Superior temporal gyrus (tissue), 1 donor: ENCODE results near the gene PITPNC1.

ENCODE experiments used
- DNase-seq: peaks from one replicate; pipeline ENCODE4 v3.0.0-alpha.2; 2016; ENCODE audit errors: extremely low spot score

PITPNC1 gene

GRCh38 chr17:67548693-67549092 is 171.6 kb downstream of the PITPNC1 start:
- no peak for DNase-seq

DNA sequence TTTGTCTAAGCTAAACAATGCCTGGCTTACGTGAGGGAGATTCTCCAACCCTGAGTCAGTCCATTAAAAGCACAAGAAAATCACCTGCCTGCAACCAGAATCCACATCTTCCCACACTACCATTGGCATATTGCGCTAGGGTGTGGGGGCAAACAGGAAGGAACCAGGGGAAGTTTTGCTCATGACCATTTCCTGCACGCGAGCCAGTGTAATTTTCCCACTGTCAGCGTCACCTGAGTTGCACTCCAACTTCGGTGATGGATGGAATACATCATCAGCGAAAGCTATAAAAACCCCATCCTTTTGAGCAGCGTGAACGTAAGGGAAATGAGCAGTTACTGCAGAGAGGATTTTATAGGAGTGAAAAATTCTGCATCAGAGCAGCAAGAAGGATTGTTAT is 172.7 kb downstream of the PITPNC1 start:
- DNase-seq: no peak

- no peak for DNase-seq
These were observed 177.6 kb downstream of the PITPNC1 start for GRCh38 chr17:67554634-67555033.

- no peak for DNase-seq
These were observed 178.8 kb downstream of the PITPNC1 start for GRCh38 chr17:67555855-67556254.

DNA sequence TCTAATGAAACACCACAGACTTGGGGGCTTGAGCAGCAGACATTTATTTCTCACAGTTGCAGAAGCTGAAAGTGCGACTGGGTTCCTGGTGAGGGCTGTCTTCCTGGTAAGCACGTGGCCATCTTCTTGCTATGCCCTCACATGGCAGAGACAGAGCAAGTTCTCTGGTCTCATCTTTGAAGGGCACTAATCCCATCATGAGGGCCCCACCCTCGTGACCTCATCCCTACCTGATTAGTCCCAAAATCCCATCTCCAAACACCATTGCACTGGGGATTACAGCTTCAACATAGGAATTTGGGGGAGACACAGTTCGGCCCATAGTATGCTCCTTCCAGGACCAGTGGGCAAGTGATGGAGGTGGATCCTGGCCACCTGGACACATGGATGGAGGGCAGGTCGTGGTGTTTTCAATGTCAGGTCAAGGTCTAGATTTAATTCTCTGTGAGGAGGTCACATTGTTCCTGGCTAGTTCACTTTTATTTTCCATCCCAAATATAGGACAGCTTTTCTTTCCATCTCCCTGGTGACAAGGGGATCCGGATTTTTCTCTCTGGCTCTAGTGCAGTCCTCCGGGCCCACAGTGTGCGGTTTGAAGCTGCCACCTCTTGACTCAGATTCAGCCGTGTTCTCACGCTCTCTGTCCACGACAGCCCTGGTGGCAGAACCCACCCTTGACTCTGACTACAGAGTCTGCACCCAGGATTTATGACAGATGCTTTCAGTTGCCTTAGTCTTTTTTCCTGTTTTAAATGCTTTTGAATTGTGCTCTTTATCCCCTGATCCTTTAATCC is 180.2 kb downstream of the PITPNC1 start:
- DNase-seq: no peak

- DNase-seq: no peak
These were observed 180.8 kb downstream of the PITPNC1 start for GRCh38 chr17:67557921-67558320.

GRCh38 chr17:67558740-67559380 is 181.8 kb downstream of the PITPNC1 start:
- DNase-seq: no peak

GRCh38 chr17:67559381-67559966 is 182.4 kb downstream of the PITPNC1 start:
- DNase-seq: no peak

DNA sequence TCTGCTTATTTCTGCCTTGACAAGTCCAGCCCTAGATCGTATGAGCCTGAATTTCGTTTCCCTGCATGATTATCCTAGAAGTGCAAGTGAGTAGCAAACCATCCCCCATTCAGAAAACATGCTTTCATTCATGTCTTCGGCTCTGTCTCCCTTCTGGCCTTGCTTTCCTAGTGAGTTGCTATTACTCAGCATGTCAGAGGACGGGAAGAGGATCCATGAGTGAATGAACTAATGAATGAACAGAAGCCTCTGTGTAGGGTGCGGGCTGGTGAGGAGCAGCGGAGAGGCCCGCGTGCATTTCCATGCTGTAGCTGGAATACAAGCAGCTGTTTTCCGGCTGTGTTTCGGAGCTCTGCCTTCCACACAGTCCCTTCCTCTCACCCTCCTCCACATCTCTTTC is 184.9 kb downstream of the PITPNC1 start:
- no peak for DNase-seq

- DNase-seq: no peak
These were observed 186.7 kb downstream of the PITPNC1 start for GRCh38 chr17:67563692-67564228.

DNA sequence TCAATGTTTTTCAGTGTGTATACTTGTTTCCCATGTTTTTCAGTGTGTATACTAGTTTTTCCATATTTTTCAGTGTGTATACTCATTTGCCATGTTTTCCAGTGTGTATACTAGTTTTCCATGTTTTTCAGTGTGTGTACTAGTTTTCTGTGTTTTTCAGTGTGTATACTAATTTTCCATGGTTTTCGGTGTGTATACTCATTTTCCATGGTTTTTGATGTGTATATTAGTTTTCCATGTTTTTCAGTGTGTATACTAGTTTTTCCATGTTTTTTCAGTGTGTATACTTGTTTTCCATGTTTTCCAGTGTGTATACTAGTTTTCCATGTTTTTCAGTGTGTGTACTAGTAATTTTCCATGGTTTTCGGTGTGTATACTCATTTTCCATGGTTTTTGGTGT is 188.0 kb downstream of the PITPNC1 start:
- no peak for DNase-seq

DNA sequence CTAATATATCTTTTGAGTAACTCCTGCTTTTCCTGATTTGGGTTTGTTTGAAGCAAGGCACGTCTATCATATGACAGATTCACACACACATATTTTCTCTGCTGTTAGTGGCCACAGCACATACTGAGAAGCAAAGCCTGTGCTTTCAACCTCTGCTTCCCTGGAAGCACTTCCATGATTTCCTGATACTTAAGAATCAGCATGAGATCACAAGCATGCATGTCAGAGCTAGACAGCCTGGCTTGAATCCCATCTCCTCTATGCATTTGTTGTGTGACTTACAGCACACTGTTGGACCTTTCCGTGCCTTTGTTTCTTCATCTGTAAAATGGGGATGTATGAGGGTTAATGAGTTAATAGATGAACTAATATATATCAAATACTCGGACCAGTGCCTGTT is 189.6 kb downstream of the PITPNC1 start:
- DNase-seq: no peak

DNA sequence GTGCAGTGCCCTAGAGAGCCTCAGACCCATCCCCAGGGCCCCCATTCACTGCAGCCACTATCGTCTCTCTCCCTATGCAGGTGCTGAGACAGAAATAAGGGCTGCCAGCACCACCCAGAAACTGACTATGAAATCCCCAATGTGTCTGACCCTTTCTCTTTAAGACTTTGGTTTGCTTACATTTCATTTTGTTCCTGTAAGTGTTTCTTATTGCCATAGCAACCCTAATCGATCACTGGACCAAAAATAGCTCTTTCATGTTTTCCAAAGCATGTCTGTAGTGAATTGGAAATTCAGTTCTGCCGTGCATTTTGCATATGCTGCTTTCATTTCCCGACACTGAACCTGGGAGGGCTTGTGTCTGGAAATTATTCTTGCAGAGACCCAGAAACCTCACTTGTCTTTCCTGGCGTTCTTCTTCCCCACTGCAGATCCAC is 192.0 kb downstream of the PITPNC1 start:
- no peak for DNase-seq

DNA sequence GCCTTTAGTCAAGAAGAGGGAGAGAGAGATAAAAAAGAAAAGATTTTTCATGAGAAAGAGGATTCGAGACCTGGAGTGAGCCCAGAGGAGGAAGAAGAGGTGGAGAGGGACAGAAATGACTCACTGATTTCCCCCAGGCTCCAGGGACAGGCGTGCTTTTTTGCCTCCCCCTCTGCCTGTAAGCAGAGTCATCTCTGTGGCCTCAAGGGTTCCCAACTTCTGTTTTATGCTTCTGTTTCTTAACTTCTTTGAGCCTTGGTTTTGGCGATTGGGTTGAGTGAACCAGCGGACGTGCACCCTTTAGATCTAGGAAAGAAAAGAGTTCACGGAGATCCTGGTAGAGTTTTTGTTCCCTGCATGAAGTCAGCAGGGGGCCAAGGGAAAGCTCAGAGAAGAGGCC is 192.8 kb downstream of the PITPNC1 start:
- DNase-seq: no peak

DNA sequence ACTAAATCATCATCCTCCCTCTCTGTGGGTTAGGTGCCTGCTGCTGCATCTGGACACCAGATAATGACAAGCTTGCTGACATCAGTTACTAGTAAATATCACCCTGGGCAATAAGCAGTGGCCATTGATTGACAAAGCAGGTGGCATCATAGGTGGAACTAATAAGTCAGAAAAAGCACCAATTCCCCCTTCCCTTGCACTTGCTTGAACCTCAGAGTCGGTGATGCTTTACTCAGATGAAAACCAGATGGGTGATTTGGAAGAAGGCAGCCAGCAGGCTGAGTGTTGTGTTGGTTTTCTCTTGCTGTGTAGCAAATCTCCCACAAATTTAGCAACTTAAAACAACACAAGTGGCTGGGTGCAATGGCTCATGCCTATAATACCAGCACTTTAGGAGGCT is 193.7 kb downstream of the PITPNC1 start:
- no peak for DNase-seq

DNA sequence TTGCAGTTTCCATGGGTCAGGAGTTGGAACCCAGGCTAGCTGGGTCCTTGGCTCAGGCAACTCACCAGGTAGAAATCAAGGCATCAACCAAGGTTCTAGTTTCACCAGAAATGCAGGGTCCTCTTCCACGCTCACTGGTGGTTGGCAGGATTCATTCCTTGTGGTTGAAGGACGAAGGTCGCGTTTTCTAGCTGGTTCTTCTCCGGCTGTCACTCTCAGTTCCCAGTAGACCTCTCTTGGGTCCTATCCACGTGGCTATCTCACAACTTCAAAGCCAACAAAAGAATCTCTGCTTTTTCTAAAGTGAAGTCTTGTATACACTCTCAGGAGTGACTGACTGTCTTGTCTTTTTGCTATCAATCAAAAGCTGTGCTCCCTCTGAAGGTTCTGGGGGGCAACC is 194.4 kb downstream of the PITPNC1 start:
- no peak for DNase-seq

DNA sequence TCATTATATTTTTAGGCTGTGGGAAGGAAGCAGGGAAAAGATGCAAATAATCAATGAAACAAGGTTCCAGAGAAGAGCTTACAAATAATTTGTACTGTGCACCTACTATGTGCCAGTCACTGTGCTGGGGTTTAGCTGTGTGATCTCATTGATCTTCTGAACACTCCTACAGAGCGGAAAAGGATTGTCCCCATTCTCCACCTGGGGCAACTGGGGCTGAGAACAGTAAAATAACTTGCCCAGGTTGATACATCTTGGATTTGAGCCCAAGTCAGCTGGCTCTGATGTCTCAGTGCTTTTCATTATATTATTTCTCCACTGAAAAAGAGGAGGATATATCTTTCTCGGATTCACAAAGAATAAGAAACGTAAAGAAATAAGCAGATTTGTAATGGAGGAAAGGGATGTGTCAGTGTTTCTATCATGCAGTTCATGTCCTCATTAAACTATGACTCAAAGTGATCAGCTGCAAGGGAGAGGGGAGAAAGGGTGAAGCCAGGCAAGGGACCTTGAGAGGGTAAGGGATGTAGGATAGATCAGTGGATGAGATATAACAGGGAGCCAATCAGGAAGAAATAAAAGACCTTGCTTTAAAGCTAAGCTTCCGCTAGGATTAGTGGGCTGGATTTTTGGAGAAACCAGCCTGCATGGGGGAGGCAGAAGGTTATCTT is 197.0 kb downstream of the PITPNC1 start:
- DNase-seq: no peak

- DNase-seq: no peak
These were observed 197.7 kb downstream of the PITPNC1 start for GRCh38 chr17:67574658-67575293.

GRCh38 chr17:67575325-67575724 is 198.2 kb downstream of the PITPNC1 start:
- no peak for DNase-seq

GRCh38 chr17:67576471-67577115 is 199.5 kb downstream of the PITPNC1 start:
- DNase-seq: no peak

- DNase-seq: no peak
These were observed 200.5 kb downstream of the PITPNC1 start for GRCh38 chr17:67577429-67578141.
